Measurements from ENCODE around the gene WDR59.

- TF ChIP-seq POLR2A (IDR thresholded peaks at IDR 0.05) = no peak
- TF ChIP-seq CTCF (IDR thresholded peaks at IDR 0.05) = no peak
Measured at GRCh38 chr16:74950511-74950910, 34.4 kb downstream of the WDR59 start.

Data from right lobe of liver (tissue), 4 donors.